ENCODE data around the gene GRAMD1A. TPM values are rescaled to one million over a fixed set of nuclear protein-coding genes. Genes with fewer than 3 reads are reported as not detected.

GRAMD1A gene
- total and polyA plus RNA-seq, 9 of the 15 experiments (the other 6 are each of a cell fraction or from before 2014, with no cell fraction given) = 1.4 to 63.8 (median 38.5) TPM

- TF ChIP-seq ZKSCAN8 (CRISPR knock-in tag; IDR thresholded peaks at IDR 0.05) (no peak), NR4A1 (CRISPR knock-in tag; IDR thresholded peaks at IDR 0.05) (no peak), NR4A1 (tag; IDR thresholded peaks at IDR 0.05) (no peak), ZNF551 (CRISPR knock-in tag; IDR thresholded peaks at IDR 0.05) (no peak), TFE3 (CRISPR knock-in tag; IDR thresholded peaks at IDR 0.05) (no peak), TOE1 (IDR thresholded peaks at IDR 0.05; ENCODE audit: borderline replicate concordance) (no peak), TOE1 (CRISPR knock-in tag; IDR thresholded peaks at IDR 0.05; ENCODE audit: borderline replicate concordance, low read depth) (no peak), KDM1A (IDR thresholded peaks at IDR 0.05) (peak; percentile 73 to 86), CREM (IDR thresholded peaks at IDR 0.05; ENCODE audit: low read depth) (0 out of 2 replicates have a peak, but pooled peaks have one; percentile 6), RUNX1 (IDR thresholded peaks at IDR 0.05; ENCODE audit: low read depth) (no peak), SNRNP70 (optimal IDR thresholded peaks at IDR 0.05; ENCODE audit: low read depth, low read length) (no peak), ZNF23 (CRISPR knock-in tag; IDR thresholded peaks at IDR 0.05) (no peak), DDX20 (tag; IDR thresholded peaks at IDR 0.05; ENCODE audit: low read depth) (no peak), CBX1 (IDR thresholded peaks at IDR 0.05; ENCODE audit: low read depth) (peak; percentile 58; the same call in 1 of the 2 replicates), BCOR (IDR thresholded peaks at IDR 0.05) (peak; percentile 95), HNRNPLL (IDR thresholded peaks at IDR 0.05; ENCODE audit: low read depth, low read length, poor library complexity, severe bottlenecking) (no peak), ZNF12 (CRISPR knock-in tag; IDR thresholded peaks at IDR 0.05) (no peak), LEF1 (IDR thresholded peaks at IDR 0.05) (no peak), RAD21 (CRISPR knock-in tag; conservative IDR thresholded peaks at IDR 0.05 in 1 of 2, IDR thresholded peaks at IDR 0.05 in 1 of 2) (peak; percentile 48 to 67), HDAC2 (IDR thresholded peaks at IDR 0.05) (peak; percentile 78), RBM39 (optimal IDR thresholded peaks at IDR 0.05; ENCODE audit: low read depth, low read length) (no peak), PCBP1 (IDR thresholded peaks at IDR 0.05; ENCODE audit: low read depth, low read length, poor library complexity, severe bottlenecking) (no peak), SMC3 (conservative IDR thresholded peaks at IDR 0.05; ENCODE audit: insufficient read depth, low read depth, low read length) (peak; percentile 61), CXXC5 (CRISPR knock-in tag; IDR thresholded peaks at IDR 0.05) (no peak), SMARCA5 (IDR thresholded peaks at IDR 0.05) (peak; percentile 59; the same call in 1 of the 2 replicates), FOXK2 (conservative IDR thresholded peaks at IDR 0.05 in 1 of 2, IDR thresholded peaks at IDR 0.05 in 1 of 2; ENCODE audit: low read depth in 2 of 2) (no peak), ERF (CRISPR knock-in tag; IDR thresholded peaks at IDR 0.05) (no peak), FOXM1 (IDR thresholded peaks at IDR 0.05; ENCODE audit: low read depth) (no peak), FOXM1 (CRISPR knock-in tag; IDR thresholded peaks at IDR 0.05; ENCODE audit: low read depth) (no peak), FOS (IDR thresholded peaks at IDR 0.05; ENCODE audit: extremely low read depth, insufficient read length) (no peak), ZNF75A (CRISPR knock-in tag; IDR thresholded peaks at IDR 0.05) (no peak), CAMTA2 (CRISPR knock-in tag; conservative IDR thresholded peaks at IDR 0.05) (no peak)
These were observed 44.4 kb downstream of the GRAMD1A start (continued) for GRCh38 chr19:35044317-35045117.
